ENCODE data around the gene HDAC5. TPM values are rescaled to one million over a fixed set of nuclear protein-coding genes. Genes with fewer than 3 reads are reported as not detected.
A peak's percentile ranks its signal among the peaks of the same experiment; 100 is the strongest.
"Not testable (repeated sequence)": the region's sequence is repeated elsewhere in the genome, so short reads cannot be mapped to it uniquely, and the experiment has no call there.

Gene HDAC5
- total RNA-seq, 1 experiment from 2014 or later = 96.4 TPM

DNA sequence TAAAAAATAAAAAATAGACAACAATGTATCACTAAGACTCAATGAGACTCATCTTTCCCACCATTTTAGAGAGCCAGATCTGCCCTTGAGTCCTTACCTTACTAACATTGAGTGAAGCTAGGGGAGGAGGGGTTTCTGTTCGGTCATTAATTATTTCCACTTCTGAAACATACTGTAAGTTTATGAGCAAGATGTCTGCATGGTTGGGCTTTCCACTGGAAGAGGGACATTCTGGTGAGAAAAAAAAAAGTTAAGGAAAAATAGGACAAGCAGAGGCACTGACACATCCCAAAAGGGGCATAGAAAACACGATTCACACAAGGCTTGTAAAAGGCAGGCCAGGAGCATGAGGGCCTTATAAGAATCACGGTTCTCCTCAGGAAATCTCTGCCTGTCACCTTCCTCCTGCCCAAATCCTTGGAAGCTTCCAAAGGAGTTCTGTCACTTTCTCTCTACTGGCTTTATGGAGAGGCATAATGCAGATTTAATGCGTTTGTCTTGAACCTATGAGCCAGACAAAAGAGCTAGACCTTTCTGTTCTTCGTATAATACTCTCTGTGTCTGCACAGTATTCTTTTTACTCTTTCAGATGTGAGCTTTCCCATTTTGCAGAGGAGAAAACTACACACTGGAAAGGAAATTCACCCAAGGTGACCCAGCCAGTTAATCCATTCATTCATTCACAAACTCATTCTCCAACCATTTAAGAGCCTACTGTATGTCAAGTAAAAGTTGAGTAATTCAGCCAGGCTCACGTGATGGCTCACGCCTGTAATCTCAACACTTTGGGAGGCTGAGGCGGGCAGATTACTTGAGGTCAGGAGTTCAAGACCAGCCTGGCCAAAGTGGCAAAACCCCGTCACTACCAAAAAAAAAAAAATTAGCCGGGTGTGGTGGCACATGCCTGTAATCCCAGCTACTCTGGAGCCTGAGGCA is 59.5 kb downstream of the HDAC5 start:
- no peak overlapping the region for H3K27ac ChIP-seq
- H3K27me3 ChIP-seq = no peaks in the 10 kb centered on the region
- H3K4me1 ChIP-seq = no peaks in the 10 kb centered on the region
- H3K9me3 ChIP-seq (replicated peaks) = no peaks in the 10 kb centered on the region
- no peak overlapping the region for H3K4me3 ChIP-seq
- H3K36me3 ChIP-seq = peaks cover 46% of the 10 kb centered on the region
- no peak for DNase-seq

DNA sequence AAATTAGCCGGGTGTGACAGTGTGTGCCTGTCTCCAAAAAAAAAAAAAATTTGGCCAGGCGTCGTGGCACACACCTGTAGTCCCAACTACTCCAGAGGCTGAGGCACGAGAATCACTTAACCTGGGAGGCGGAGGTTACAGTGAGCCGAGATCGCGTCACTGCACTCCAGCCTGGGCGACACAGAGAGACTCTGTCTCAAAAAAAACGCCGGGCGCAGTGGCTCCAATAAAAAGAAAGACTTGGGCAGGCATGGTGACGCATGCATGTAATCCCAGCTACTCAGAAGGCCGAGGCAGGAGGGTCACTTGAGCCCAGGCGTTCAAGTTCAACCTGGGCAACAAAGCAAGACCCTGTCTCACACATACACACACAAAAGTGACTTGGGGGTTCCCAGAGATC is 60.6 kb downstream of the HDAC5 start:
- no peaks in the 10 kb centered on the region for H3K4me1 ChIP-seq
- no peaks in the 10 kb centered on the region for H3K9me3 ChIP-seq (replicated peaks)
- no peaks in the 10 kb centered on the region for H3K27me3 ChIP-seq
- DNase-seq = no peak
- H3K4me3 ChIP-seq = no peak overlapping the region
- peaks cover 54% of the 10 kb centered on the region for H3K36me3 ChIP-seq
- no peak overlapping the region for H3K27ac ChIP-seq

- DNase-seq = no peak
- no peak overlapping the region for H3K27ac ChIP-seq
- H3K4me1 ChIP-seq = no peaks in the 10 kb centered on the region
- H3K9me3 ChIP-seq (replicated peaks) = no peaks in the 10 kb centered on the region
- H3K36me3 ChIP-seq = peaks cover 61% of the 10 kb centered on the region
- no peaks in the 10 kb centered on the region for H3K27me3 ChIP-seq
- no peak overlapping the region for H3K4me3 ChIP-seq
Observed at GRCh38 chr17:44061446-44061845, 62.0 kb downstream of the HDAC5 start.

GRCh38 chr17:44059101-44059892 is 64.1 kb downstream of the HDAC5 start:
- H3K27ac ChIP-seq = no peak overlapping the region
- H3K4me1 ChIP-seq = no peaks in the 10 kb centered on the region
- DNase-seq = no peak
- H3K36me3 ChIP-seq = peaks cover 73% of the 10 kb centered on the region
- H3K27me3 ChIP-seq = no peaks in the 10 kb centered on the region
- no peaks in the 10 kb centered on the region for H3K9me3 ChIP-seq (replicated peaks)
- H3K4me3 ChIP-seq = no peak overlapping the region

- Histone ChIP-seq H3K36me3 (peaks cover 58% of the 10 kb centered on the region), H3K9me3 (replicated peaks) (no peaks in the 10 kb centered on the region), H3K4me3 (no peak overlapping the region), H3K27me3 (no peaks in the 10 kb centered on the region), H3K4me1 (peaks cover 12% of the 10 kb centered on the region), H3K27ac (no peak overlapping the region)
- no peak for DNase-seq
Observed at GRCh38 chr17:44053125-44053872, 70.1 kb downstream of the HDAC5 start.

DNA sequence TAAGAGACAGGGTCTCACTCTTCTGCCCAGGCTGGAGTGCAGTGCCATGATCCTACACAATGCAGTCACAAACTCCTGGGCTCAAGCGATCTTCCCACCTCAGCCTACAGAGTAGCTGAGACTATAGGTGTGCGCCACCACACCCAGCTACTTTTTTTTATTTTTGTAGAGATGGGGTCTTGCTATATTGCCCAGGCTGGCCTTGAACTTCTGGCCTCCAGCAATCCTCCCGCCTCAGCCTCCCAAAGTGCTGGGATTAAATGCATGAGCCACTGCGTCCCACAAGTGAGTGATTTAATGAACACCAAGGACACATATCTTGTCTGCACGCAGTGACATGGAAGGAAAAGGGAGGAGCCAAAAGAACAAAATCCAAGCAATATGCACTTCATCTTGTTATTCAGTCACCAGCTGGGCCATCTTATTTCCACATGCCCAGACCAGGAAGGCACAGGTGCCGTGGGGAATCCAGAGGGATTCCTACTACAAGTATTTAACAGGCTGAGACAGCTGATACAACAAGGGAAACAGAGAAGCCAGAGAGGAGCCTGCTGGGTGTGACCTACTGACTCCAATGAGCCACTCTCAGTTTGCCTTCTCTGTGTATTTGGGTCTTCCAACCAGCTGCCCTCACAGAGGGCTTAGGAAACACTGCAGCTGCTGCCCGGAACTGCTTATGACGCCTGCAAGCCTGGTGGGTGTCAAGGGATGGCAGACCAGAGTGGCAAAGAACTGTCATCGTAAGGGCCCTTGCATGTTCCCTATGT is 74.0 kb downstream of the HDAC5 start:
- Histone ChIP-seq H3K27ac (peak overlapping the region; percentile 3; the same call in 1 of the 2 replicates), H3K27me3 (no peaks in the 10 kb centered on the region), H3K4me3 (no peak overlapping the region), H3K4me1 (peaks cover 12% of the 10 kb centered on the region), H3K36me3 (peaks cover 54% of the 10 kb centered on the region), H3K9me3 (replicated peaks) (no peaks in the 10 kb centered on the region)
- DNase-seq = peak; percentile 95 to 99

DNA sequence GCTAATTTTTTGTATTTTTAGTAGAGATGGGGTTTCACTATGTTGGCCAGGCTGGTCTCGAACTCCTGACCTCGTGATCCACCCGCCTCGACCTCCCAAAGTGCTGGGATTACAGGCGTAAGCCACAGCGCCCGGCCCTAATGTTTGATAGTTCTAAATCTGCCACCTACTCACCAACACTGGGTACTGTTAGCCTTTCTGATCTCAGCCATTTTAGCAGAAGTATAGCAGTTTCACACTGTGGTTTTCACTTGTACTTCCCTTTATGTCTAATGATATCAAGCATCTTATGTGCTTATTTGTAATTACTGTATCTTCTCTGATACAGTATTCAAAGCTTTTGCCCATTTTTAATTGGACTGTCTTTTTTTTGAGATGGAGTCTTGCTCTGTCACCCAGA is 76.5 kb downstream of the HDAC5 start:
- Histone ChIP-seq H3K36me3 (peaks cover 42% of the 10 kb centered on the region), H3K4me1 (peaks cover 12% of the 10 kb centered on the region)
- DNase-seq; H3K27me3 ChIP-seq; H3K9me3 ChIP-seq (replicated peaks); H3K4me3 ChIP-seq; H3K27ac ChIP-seq: not testable (repeated sequence)

DNA sequence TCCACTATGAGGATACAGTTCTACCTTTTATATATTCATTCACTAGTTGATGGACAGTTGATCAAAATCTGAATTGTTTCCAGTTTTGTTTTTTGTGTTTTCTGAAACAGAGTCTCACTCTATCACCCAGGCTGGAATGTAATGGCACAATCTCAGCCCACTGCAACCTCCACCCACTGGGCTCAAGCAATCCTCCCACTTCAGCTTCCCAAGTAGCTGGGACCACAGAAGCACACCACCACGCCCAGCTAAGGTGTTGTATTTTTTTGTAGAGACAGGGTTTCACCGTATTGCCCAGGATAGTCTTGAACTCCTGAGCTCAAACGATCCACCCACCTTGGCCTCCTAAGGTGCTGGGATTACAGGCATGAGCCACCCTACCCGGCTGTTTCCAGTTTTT is 78.0 kb downstream of the HDAC5 start:
- Histone ChIP-seq H3K27me3 (no peaks in the 10 kb centered on the region), H3K27ac (no peak overlapping the region), H3K4me1 (peaks cover 9% of the 10 kb centered on the region), H3K36me3 (peaks cover 29% of the 10 kb centered on the region), H3K4me3 (no peak overlapping the region), H3K9me3 (replicated peaks) (no peaks in the 10 kb centered on the region)
- no peak for DNase-seq

DNA sequence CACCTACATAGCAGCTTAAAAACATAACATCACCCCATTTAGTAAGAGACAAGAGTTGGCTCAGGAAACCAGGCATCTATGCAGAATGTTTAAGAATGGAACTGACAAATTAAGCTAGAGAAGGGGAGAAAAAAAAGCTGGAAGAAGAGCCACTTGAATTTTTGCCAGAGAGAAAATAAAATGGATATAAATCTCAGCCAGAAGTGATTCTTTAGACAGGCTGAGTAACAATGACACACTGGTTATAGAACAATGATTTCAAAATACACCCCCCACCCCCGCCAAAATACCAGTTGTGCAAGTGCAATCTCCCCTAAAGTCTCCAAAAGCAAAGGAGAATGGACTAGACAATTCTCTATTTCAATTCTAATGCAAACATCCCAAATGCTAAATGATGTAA is 79.4 kb downstream of the HDAC5 start:
- Histone ChIP-seq H3K27ac (no peak overlapping the region), H3K36me3 (peaks cover 38% of the 10 kb centered on the region), H3K4me1 (no peaks in the 10 kb centered on the region), H3K9me3 (replicated peaks) (no peaks in the 10 kb centered on the region), H3K4me3 (no peak overlapping the region), H3K27me3 (no peaks in the 10 kb centered on the region)
- DNase-seq = no peak

DNA sequence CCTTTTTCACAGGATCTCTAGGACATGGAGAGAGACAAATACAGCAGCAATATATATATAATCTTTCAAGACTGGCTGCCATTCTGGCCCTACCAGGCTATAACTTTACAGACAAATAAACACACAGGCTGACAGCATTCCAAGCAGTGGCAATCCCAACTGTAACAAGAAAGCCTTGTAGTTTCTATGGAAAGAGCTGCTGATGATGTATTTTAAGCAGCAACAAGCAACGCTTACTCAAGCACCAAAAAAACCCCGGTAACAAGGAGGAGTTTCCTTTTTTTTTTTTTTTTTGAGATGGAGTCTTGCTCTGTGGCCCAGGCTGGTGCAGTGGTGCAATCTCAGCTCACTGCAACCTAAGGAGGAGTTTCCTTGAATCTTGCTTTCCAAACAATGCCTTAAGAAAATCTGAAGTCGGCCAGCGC is 80.2 kb downstream of the HDAC5 start:
- Histone ChIP-seq H3K9me3 (replicated peaks) (no peaks in the 10 kb centered on the region), H3K4me1 (no peaks in the 10 kb centered on the region), H3K4me3 (no peak overlapping the region), H3K36me3 (peaks cover 43% of the 10 kb centered on the region), H3K27ac (no peak overlapping the region), H3K27me3 (no peaks in the 10 kb centered on the region)
- DNase-seq = no peak

DNA sequence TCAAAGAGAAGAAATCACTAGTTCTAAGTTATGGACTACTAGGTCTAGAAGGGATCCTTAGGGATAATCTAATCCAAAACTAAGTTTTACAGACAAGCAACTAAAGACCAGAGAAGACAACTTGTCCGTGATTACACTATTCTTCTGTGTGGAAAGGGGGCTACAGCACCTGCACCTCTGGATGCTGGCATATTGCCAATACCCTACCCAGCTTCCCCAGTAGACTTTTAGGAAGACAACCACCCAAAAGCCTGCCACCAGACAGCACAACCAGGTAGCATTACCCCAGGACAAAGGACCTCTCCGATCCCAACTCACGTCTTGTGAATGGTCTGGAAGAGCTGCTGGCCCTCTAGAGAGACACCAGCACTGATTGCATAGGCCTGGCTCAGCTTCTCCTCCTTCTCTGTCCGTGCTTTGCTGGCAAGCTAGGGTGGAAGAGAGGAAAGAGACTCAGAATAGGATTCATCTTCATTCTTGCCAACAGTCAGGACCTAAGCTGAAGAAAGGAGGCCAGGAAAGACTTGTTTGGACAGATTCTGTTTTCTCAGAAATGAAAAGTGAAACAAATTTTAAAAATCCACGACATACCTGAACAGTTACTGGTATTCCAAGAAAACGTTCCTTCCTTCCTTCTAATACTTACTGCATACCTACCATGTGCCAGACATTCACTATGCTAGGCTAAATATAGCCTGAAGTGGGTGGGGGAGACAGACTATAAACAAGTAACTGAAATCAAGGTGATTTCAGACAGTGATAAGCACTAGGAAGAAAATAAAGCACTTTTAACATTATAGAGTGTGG is 83.4 kb downstream of the HDAC5 start:
- no peak for DNase-seq
- Histone ChIP-seq H3K9me3 (replicated peaks) (no peaks in the 10 kb centered on the region), H3K36me3 (peaks cover 49% of the 10 kb centered on the region), H3K4me3 (no peak overlapping the region), H3K4me1 (no peaks in the 10 kb centered on the region), H3K27ac (no peak overlapping the region), H3K27me3 (no peaks in the 10 kb centered on the region)

DNA sequence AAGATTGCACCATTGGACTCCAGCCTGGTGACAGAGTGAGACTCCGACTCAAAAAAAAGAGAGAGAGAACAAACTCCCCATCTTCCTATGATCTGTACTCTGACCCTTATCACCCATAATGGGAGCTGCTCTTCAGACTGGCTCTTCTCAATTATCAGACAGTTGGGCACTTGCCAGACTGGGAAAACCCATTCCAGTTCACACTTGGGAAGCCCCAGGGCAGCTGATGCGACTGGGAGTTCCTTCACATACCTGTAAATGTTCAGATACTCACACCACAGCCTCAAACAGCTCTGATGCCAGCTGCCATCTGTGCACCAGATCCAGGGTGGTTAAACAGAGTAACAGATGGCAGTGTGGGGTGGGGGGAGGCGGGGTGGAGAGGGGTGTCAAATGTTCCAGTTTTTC is 84.8 kb downstream of the HDAC5 start:
- no peaks in the 10 kb centered on the region for H3K27me3 ChIP-seq
- no peaks in the 10 kb centered on the region for H3K9me3 ChIP-seq (replicated peaks)
- no peak overlapping the region for H3K27ac ChIP-seq
- H3K4me3 ChIP-seq = no peak overlapping the region
- no peaks in the 10 kb centered on the region for H3K4me1 ChIP-seq
- peaks cover 55% of the 10 kb centered on the region for H3K36me3 ChIP-seq
- no peak for DNase-seq

GRCh38 chr17:44037471-44037870 is 86.0 kb downstream of the HDAC5 start:
- Histone ChIP-seq H3K4me1 (no peaks in the 10 kb centered on the region), H3K9me3 (replicated peaks) (no peaks in the 10 kb centered on the region), H3K27me3 (no peaks in the 10 kb centered on the region), H3K27ac (no peak overlapping the region), H3K4me3 (no peak overlapping the region), H3K36me3 (peaks cover 59% of the 10 kb centered on the region)
- DNase-seq = no peak

Measured in SJCRH30 (cell line).